GM21526 (cell line): Measurements from ENCODE around the gene CDH16.

Experiments
- ATAC-seq: cut with Tn5 transposase; IDR thresholded peaks from one replicate; pipeline ENCODE4 v1.9.1; 2021; ENCODE audit warnings: moderate library complexity; ENCODE audit not compliant: unreplicated experiment, low FRiP score

The CDH16 gene

DNA sequence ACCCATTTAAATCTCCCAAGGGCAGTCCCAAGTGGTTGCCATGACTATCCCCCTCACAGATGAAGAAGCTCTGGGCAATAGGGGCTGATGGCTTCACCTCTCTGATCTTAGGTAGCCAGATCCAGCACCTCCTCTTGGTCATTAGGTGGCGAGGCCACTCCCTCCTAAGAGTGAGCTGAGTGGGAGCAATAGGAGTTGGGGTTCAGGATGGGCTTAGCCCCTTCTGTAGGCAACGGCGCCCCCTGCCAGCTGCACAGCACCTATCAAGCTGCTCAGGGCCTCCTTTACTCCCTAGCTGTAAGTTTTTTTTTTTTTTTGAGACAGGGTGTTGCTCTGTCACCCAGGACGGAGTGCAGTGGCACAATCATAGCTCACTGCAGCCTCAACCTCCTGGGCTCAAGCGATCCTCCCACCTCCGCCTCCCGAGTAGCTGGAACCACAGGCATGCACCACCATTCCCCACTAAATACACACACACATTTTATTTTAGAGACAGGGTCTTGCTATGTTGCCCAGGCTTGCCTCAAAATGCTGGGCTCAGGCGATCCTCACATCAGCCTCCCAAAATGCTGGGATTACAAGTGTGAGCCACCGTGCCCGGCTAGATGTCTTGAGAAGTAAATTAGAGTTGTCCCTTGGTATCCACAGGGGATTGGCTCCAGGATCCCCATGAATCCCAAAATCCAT is 10.2 kb upstream of the CDH16 start:
- no peak for ATAC-seq

DNA sequence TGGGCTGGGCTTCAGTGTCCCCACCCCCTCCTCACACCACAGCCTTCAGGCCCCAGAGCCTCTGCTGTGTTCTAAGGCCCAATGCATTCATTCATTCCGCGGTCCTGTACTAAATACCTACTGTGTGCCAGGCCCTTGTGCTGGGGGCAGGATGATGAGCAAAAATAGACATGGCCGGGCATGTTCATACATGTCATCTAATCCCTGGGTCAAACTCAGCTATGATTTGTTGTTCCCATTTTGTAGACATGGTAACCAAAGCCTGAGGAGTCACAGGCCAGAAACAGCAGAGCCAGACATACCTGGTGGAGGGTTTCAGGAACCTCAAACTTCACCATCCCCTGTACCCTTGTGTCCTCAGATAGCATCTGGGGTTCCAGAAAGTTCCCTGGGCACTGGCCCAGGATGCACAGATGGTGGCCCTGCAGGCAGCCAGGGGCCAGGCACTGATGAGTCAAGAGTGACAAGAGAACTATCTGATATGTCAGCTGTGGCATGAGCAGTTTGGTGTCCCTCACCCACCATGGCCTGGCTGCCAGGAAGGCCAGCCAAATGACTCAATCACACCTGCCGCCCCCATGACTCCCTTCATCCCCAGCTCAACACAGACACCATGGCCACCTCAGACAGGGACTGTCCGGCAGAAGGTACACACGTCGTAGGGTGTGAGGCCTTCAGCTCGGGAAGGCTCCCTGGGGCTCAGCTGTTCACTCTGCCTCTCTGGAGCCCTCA is 9.4 kb upstream of the CDH16 start:
- ATAC-seq: no peak

DNA sequence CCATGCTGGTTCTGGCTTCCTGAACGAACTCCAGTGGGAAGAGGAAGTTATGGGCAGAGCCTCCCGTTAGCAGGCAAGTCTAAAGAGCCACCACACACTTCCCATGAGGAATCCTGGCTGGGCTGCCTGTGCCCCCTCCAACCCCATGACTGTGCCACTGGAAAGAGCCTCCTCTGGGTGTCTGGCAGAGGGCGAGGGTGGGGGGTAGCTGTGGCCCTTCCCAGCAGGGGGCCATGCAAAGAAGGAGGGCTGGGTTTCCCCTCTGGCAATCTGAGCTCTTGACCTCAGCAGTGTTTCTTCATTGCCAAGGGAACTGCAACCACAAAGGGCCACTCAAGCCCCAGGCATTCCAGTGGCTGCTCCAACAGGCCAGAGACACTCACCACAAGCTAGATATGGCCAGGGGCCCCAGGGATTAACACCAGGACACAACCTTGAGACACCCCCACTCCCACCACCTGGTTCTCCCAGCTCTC is 8.3 kb upstream of the CDH16 start:
- ATAC-seq: no peak

DNA sequence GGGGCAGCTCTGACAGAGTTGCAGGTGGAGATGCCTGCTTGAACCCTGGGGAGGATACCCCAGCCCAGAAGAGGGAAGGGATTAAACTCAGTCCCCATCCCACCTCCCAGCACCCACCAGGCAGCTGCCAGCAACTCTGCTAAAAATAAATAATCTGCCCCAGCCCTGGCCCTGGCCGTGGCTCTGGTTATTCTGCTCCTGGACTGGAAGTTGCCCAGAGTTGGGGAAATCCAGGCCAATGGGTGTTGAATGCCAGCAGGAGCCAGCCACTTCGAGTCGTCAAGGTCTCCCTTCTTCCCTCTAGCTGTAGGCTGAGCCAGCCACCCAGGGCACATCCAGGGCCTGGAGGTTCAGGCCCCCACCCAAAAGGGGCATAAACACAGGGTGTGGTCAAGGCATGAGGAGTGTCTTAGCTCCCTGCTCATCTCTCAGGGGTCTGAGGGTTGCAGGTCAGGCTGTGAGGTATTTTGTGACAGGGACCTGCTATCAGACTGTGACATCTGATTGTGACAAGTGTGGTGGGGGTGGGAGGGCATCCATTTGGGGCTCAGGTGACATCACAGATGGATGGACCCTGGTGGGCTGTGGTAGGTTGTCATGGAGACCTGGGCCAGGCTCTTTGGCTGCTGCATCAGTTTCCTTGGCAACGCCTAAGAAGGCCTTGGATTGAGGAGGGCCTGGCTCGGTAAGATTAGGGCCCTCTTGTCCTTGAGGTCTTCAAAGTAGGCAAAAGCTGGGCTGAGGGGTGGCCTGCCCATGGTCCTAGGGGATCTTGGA is 7.7 kb upstream of the CDH16 start:
- ATAC-seq: no peak

DNA sequence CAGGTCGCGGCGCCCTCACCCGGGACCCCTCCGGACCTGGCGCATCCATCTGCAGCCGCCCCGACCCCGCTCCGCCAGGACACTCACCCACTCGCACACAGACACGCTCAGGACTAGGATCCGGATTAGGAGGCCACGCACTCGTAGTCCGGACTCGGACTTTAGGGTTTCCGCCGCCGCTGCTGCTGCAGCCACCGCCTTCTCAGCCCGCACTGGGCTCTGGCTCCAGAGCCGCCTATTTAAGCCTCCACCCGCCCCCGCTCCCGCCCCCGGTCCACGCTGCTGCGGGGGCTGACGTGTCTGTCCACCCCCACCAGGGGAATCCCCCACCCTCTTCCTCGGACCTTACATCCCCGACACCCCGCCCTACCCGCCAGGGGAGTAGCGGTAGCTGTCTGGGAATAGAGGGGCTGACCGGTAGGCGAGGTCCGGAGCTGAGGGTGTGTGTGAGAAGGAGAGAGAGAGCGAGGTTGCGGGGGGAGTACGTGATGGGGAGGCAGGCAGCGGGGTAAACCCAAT is 6.7 kb upstream of the CDH16 start, which contains the start of gene RRAD:
TSS of gene RRAD (minus strand) at position 214 of the 519 bp plus-strand sequence. CDS start 356 bp downstream, outside the sequence.
- no peak for ATAC-seq

DNA sequence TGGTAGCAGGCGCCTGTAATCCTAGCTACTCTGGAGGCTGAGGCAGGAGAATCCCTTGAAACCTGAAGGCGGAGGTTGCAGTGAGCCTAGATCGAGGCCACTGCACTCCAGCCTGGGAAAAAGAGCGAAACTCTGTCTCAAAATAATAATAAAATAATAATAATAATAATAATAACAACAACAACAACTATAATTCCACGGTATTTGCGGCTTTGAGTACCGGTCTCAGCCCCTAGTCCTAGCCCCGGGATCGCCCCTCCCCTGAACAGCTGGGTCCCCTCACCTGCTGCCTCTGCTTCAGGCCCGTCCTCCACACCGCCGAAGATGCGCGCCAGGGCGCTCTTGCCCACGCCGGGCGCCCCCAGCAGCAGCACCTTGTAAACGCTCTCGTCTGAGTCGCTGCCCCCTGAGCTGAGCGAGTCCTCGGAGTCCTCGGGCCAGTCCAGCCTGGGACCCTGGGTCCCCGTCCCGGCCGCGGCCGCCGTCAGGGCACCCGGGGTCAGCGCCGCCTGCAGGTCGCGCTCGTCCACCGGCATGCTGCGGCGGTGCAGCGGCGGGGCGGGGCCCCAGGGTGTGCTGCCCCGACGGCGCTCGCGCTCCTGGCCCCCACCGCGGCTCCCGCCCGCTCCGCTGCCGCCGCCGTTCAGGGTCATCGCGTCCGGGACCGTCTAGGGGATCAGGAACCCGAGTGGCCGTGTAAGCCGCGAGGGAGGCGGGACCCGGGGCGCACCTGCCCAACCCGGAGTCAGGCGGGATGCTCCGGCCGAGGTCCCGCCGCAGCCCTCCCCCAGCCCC is 6.0 kb upstream of the CDH16 start:
- ATAC-seq: peak; percentile 46

DNA sequence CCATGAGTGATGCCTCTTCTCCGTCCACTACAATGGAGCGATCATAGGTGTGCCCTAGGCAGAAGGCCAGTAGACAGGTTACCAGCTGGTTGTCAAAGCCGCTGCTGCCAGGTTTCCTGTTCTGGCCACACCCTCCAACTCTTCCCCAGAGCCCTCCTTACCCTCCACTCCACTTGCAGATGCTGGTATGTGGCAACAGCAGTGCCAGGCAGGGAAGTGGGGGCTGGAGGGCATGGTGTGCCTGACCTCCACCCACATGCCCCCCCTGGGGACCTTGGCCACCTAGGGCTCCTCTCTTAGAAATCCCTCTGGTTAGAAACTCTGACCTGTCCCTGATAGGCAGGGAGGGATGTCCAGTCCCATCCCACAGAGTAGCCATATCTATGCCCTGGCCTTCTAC is 5.2 kb upstream of the CDH16 start:
- no peak for ATAC-seq

DNA sequence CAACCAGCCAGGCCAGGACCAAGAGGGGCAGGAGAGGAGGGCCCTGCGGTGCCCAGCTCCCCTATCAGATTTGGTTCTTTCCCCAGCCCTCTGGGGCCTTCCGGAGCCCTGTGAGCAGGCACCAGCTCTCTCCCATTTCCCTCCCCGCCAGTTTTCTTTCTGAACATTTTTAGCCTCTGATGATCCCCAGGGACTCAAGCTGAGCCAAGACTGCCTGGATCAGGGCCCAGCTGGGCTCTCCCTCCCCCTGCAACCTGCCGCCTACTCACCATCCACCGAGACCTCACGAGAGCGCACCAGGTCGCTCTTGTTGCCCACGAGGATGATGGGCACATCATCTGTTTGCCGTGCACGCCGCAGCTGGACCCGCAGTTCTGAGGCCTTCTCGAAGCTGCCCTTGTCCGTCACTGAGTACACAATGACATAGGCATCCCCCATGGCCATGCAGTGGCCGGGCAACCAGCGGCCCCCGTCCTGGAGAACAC is 4.6 kb upstream of the CDH16 start:
- no peak for ATAC-seq

DNA sequence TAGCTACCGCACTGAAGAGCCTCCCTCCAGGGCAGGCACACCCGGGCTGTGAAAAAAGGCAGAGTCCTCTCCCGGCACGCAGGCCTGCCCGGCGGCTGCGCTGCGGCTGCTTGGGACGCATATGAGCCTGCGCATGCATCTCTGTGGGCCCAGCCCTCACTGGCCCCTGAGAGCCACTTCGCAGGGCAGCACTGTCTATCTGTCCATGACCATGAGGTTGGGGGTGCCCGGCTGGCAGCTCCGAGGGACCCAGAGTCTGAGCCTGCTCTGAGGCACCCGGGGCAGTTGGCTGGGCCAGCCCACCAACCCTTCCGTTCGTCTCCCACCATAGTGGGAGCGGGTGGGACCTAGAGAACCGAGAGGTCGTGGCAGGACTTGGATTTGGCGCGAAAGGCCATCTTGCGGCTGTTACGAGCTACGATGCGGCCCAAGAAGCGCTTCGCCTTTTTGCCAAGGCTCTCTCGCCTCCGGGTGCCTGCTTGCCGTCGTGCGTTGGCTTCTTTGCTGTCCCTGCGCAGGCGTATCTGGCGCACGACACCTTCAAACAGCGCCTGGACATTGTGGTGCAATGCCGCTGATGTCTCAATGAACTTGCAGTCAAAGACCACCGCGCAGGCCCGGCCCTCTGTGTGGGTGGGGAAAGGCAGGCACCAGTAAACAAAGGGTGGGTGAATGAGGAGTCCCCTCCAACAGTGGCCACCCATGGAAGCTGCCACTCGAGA is 3.2 kb upstream of the CDH16 start:
- ATAC-seq: no peak

DNA sequence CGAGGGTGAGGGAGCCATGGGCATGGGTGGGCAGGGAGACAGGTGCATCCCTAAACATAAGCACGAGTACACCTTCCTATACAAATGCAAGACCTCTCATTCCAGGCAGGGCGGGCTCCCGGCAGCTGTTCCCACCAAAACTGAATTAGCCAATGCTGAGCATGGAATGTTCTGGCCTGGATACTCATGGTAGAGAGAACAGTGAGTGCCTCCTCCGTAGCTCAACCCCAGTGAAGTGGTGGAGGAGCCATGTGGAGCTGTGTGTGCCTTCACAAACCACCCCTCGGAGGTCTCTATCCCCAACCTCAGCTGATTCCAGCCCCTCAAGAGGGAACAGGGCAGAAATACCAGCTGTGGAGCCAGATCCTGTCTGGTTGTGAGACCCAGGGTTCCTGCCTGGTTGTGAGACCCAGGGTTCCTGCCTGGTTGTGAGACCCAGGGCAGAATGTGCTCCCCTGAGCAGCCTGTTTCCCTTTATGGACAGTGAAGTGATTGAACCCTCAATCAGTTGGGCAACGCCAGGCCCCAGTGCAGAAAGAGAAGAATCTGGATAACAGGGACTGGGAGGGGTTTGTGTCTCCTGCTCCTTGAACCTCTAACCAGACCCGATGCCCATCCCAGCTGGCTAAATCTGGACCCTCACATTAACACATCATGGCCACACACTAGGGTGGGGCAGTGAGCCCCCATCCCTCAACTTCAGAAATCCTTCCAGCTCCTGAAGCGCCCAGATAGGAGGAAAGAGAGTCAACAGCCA is 2.4 kb upstream of the CDH16 start:
- no peak for ATAC-seq

DNA sequence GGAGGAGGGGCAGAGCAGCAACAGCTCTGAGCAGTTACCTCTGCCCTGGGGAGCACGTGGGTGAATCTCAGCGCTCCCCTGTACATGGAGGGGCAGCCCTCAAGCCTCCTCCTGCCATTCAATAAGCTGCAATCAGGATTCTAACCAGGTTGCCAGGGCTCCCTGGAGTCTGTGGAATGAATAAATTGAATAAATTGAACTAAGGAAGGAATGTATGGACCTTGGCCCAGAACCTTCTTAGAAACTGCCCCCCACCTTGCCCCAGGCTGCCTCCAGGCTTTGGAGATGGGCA is 1.6 kb upstream of the CDH16 start:
- ATAC-seq: no peak

DNA sequence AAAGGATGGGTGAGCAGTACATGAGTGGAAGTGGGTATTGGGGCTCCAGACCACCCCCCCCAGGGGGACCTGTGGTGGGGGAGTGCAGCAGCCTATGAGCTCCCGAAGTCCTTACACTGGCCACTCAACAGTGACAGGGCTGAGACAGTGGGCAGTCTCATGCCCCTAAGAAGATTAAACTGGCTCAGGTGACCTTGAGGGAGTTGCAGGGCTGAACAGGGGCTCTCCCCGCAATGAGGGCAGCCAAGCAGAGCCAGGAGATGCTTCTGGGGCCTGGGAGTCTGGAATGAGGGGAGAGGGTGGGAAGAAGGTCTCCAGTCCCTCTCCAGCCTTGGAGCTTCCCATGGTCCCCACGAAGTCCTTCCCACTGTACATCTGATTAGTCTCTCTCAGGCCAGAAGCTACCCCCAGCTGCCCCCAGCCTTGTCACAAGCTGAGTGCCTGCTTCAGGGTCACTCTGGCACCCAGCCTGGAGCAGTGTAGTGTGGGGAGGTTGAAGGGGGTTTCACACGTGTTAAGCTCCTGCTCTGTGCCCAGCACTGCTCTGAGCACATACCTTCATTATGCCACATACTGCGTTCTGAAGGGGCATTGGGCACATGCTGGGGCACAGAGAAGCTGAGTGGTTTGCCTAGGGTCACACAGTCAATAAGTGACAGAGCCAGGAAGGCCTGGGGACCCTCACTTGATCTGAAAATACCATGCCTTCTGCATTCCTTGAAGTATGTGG is 1.0 kb upstream of the CDH16 start:
- no peak for ATAC-seq

DNA sequence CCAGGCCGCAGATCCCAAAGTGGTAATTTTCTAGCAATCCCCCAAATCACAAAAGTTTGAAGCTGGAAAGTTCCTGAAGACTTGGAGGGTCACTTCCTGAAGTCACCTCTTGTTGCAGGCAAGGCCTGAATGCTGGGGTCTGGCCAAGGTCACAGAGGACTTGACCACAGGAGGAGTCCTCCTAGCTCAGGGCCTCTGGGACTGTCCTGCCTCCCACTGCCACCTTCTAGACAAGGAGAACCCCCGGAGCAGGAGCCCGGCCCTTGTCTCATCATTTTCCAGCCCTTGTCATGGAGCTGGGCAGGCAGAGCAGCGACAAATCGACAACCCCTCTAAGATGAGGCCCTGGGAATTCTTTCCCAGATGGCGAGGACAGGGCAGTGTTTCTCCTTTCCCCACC is 330 bp downstream of the CDH16 start:
- ATAC-seq: no peak

DNA sequence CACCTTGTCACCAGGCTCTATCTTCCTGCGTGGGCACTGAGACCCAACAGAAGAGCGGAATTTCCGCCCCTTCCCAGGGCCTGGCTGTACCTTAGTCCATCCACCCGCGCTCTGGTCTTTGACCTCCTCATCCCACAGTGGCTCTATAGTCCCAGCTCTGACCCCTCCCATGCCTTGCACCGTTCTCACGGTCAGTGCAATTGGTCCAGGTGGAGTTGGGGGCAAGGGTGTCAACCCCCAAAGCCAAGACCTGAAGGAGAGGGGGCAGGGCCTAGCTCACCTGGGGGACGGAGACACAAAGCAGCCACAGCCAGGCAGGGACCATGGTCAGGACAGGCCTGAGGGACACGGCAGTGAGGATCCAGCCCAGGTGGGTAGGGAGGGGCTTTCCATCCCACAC is 944 bp downstream of the CDH16 start:
- no peak for ATAC-seq

DNA sequence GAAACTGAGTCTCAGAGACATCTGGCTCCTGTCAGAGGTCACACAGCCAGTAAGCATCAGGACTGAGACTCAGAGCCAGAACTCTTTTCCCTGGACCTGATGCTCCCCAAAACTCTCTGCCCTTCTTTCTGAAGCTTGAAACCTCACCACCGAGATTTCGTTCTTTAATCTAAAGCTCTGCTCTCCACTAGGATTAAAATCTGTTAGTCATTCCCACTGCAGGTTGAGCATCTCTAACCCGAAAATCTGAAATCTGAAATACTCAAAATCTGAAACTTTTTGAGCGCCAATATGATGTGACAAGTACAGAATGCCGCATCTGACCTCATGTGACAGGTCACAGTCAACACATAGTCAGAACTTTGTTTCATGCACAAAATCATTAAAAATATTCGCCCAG is 2.2 kb downstream of the CDH16 start:
- ATAC-seq: no peak

DNA sequence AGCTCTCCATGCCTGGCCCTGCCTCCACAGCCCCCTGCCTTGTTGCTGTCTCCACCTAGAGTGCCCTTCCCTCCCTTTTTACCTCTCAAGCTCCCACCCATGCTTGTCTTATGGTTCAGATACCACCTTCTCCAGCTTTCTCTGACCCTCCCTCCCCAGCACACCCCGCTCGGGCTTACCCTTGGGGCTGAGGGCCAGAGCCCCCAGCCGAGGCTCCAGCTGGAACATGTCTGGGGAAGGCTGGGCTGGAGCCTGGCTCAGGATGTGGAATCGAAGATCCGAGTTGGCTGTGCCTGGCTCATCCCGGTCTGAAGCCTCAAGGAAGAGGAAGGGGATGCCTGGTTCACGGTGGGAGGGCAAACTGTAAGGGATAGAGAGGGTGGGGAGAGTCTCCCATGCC is 3.6 kb downstream of the CDH16 start:
- no peak for ATAC-seq

DNA sequence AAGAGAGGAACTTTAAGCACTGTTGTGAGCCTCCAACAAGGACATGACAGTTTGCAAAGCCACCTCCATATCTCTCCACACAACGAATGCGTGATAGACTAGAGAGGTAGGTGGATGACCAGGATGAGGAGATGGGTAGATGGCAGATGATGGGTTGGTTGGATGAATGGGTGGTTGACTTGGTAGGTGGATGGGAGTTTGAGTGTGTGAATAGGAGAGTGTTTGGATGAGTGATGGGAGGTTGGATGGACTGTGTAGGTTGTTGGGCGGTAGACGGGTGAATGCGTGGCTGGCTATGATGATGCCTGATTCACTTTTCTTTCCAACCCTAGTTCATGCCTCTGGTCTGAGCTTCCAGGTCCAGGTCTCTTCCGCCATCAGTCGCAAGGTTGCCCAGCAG is 4.1 kb downstream of the CDH16 start:
- no peak for ATAC-seq

DNA sequence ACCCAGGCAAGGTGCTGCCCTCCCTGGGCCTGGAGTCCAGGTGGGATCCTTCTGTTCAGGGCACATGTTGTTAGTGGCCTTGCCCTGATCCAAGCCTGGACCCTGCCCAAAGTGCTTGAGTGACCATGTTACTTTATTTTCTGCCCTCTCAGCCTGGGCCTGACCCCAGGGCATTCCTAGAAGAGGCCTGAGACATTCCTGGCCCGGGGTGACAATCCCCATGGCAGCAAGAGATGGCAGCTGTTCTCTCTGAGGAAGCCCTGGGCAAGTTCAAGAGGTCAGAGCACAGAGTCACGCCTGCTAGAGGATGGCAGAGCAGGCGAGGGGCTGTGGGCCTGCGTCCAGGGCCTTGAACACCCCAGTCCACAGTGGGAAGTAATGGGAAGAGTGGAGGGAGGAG is 5.0 kb downstream of the CDH16 start:
- ATAC-seq: no peak
